Stimulated activated CD8-positive, alpha-beta memory T cell treated with anti-CD3 and anti-CD28 coated beads, Interleukin-7, amount 100 ng/mL, for 1 hour (primary cell): Measurements from ENCODE around the gene MAFG.

Source experiments
- DNase-seq, 2 donors: peaks; one replicate each; pipeline ENCODE4 v3.0.0-alpha.2; 2020; ENCODE audit warnings: low read depth in 2 of 2

MAFG gene

GRCh38 chr17:81868674-81869220, 58.8 kb downstream of the MAFG start:
- DNase-seq, result no peak
